GM21723 (cell line): Measurements from ENCODE around the gene NECTIN1.

Experiments used
- ATAC-seq: cut with Tn5 transposase; IDR thresholded peaks from one replicate; pipeline ENCODE4 v1.9.1; 2021; ENCODE audit warnings: mild to moderate bottlenecking, moderate library complexity; ENCODE audit not compliant: unreplicated experiment

The NECTIN1 gene

GRCh38 chr11:119734788-119735187 lies 5.8 kb upstream of the NECTIN1 start:
- ATAC-seq = no peak

- ATAC-seq = no peak
These were observed 1.9 kb upstream of the NECTIN1 start for GRCh38 chr11:119730789-119731386.

GRCh38 chr11:119729951-119730613 lies 1.1 kb upstream of the NECTIN1 start:
- no peak for ATAC-seq

- ATAC-seq = peak; percentile 10
These were observed 554 bp upstream of the NECTIN1 start for GRCh38 chr11:119729581-119729927.

GRCh38 chr11:119728211-119728626 lies 781 bp downstream of the NECTIN1 start:
- no peak for ATAC-seq

GRCh38 chr11:119727523-119728151 lies 1.4 kb downstream of the NECTIN1 start:
- ATAC-seq = no peak

GRCh38 chr11:119726585-119727522 lies 2.1 kb downstream of the NECTIN1 start:
- no peak for ATAC-seq

- no peak for ATAC-seq
These were observed 2.8 kb downstream of the NECTIN1 start for GRCh38 chr11:119726150-119726553.

- ATAC-seq = no peak
These were observed 4.0 kb downstream of the NECTIN1 start for GRCh38 chr11:119724956-119725355.

GRCh38 chr11:119723952-119724325 lies 5.1 kb downstream of the NECTIN1 start:
- no peak for ATAC-seq

GRCh38 chr11:119723243-119723951 lies 5.6 kb downstream of the NECTIN1 start:
- no peak for ATAC-seq

GRCh38 chr11:119722281-119722794 lies 6.7 kb downstream of the NECTIN1 start:
- ATAC-seq = no peak

GRCh38 chr11:119721129-119722120 lies 7.6 kb downstream of the NECTIN1 start:
- no peak for ATAC-seq

GRCh38 chr11:119720311-119720913 lies 8.6 kb downstream of the NECTIN1 start:
- ATAC-seq = no peak

- no peak for ATAC-seq
These were observed 11.0 kb downstream of the NECTIN1 start for GRCh38 chr11:119717839-119718534.

GRCh38 chr11:119716582-119717498 lies 12.2 kb downstream of the NECTIN1 start:
- ATAC-seq = no peak

GRCh38 chr11:119714590-119714989 lies 14.4 kb downstream of the NECTIN1 start:
- ATAC-seq = no peak
